OCI-LY7 (cell line): ENCODE measurements around the gene ABCA7.

Source experiments
- EZH2phosphoT487 ChIP-seq: fragments of 200-600 bp; sonication (generic); IDR thresholded peaks from 2 replicates; pipeline ENCODE4 v1.6.1; 2018; ENCODE audit warnings: low read depth, borderline replicate concordance, mild to moderate bottlenecking, mixed run types, antibody characterized with exemption, low read length, moderate library complexity, mixed read lengths
- TF ChIP-seq, protein P1 (sequence below): fragments of 200-600 bp; sonication (generic); conservative IDR thresholded peaks from 2 replicates; pipeline ENCODE4 v1.5.1; 2014; ENCODE audit warnings: mild to moderate bottlenecking, antibody characterized with exemption, low read length, moderate library complexity, mixed read lengths

DNA sequence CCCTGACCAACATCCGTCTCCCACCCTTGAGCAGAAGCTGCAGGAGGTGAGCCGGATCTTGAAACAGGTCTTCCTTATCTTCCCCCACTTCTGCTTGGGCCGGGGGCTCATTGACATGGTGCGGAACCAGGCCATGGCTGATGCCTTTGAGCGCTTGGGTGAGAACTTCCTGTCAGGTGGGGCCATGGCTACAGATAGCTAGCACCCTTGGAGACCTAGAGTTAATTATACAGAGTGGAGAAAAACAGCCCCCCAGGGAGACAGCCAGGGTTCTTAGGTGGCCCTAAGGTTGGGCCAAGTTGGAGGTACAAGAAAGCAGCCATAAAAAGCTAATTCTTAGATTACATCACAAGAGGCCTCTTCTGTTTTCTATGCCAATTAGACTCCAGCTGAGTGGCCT, 18.2 kb downstream of the ABCA7 start:
- TF ChIP-seq, protein P1, sequence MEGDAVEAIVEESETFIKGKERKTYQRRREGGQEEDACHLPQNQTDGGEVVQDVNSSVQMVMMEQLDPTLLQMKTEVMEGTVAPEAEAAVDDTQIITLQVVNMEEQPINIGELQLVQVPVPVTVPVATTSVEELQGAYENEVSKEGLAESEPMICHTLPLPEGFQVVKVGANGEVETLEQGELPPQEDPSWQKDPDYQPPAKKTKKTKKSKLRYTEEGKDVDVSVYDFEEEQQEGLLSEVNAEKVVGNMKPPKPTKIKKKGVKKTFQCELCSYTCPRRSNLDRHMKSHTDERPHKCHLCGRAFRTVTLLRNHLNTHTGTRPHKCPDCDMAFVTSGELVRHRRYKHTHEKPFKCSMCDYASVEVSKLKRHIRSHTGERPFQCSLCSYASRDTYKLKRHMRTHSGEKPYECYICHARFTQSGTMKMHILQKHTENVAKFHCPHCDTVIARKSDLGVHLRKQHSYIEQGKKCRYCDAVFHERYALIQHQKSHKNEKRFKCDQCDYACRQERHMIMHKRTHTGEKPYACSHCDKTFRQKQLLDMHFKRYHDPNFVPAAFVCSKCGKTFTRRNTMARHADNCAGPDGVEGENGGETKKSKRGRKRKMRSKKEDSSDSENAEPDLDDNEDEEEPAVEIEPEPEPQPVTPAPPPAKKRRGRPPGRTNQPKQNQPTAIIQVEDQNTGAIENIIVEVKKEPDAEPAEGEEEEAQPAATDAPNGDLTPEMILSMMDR: no peak
- TF ChIP-seq EZH2phosphoT487: no peak
